ENCODE measurements around the gene PRKAG1. TPM values are rescaled to one million over a fixed set of nuclear protein-coding genes. Genes with fewer than 3 reads are reported as not detected.
A peak's percentile ranks its signal among the peaks of the same experiment; 100 is the strongest.

Gene PRKAG1
- total RNA-seq, 1 donor from 2014 or later, result 47.1 TPM

- Mint-ChIP-seq H3K36me3 (ENCODE audit: low read depth, unreplicated experiment) (peaks cover 18% of the 10 kb centered on the region), H3K9me3 (ENCODE audit: unreplicated experiment) (no peaks in the 10 kb centered on the region), H3K4me1 (ENCODE audit: low read depth, unreplicated experiment) (peaks cover 19% of the 10 kb centered on the region), H3K27ac (ENCODE audit: unreplicated experiment) (no peak overlapping the region), H3K27me3 (ENCODE audit: low read depth, unreplicated experiment) (no peaks in the 10 kb centered on the region), H3K4me3 (ENCODE audit: unreplicated experiment) (no peak overlapping the region)
- H3K36me3 ChIP-seq (ENCODE audit: insufficient read depth, low read length), result peaks cover 30% of the 10 kb centered on the region
- DNase-seq (ENCODE audit: low read depth), result no peak
- H3K27me3 ChIP-seq (ENCODE audit: insufficient read depth, low read length), result no peaks in the 10 kb centered on the region
- no peak overlapping the region for H3K4me3 ChIP-seq (ENCODE audit: insufficient read depth, low read depth, low read length)
- H2AFZ ChIP-seq (ENCODE audit: low read depth, low read length), result no peak overlapping the region
- H4K20me1 ChIP-seq (ENCODE audit: insufficient read depth, low read length), result peaks cover 8% of the 10 kb centered on the region
- H3K4me2 ChIP-seq (ENCODE audit: low read length), result no peak overlapping the region
- H3K79me2 ChIP-seq (ENCODE audit: insufficient read depth, low read length), result peaks cover 27% of the 10 kb centered on the region
- FAIRE-seq, result no peak
- TF ChIP-seq EZH2 (IDR thresholded peaks at IDR 0.05; ENCODE audit: insufficient read depth, low read length), result no peak
- TF ChIP-seq, protein P1, sequence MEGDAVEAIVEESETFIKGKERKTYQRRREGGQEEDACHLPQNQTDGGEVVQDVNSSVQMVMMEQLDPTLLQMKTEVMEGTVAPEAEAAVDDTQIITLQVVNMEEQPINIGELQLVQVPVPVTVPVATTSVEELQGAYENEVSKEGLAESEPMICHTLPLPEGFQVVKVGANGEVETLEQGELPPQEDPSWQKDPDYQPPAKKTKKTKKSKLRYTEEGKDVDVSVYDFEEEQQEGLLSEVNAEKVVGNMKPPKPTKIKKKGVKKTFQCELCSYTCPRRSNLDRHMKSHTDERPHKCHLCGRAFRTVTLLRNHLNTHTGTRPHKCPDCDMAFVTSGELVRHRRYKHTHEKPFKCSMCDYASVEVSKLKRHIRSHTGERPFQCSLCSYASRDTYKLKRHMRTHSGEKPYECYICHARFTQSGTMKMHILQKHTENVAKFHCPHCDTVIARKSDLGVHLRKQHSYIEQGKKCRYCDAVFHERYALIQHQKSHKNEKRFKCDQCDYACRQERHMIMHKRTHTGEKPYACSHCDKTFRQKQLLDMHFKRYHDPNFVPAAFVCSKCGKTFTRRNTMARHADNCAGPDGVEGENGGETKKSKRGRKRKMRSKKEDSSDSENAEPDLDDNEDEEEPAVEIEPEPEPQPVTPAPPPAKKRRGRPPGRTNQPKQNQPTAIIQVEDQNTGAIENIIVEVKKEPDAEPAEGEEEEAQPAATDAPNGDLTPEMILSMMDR (IDR thresholded peaks at IDR 0.05; ENCODE audit: insufficient read depth, low read depth, low read length), result no peak
- no peak overlapping the region for H3K9ac ChIP-seq (ENCODE audit: low read length)
- no peaks in the 10 kb centered on the region for H3K9me3 ChIP-seq (ENCODE audit: insufficient read depth, low read depth, low read length)
- peaks cover 13% of the 10 kb centered on the region for H3K4me1 ChIP-seq (ENCODE audit: insufficient read depth, low read length)
- no peak overlapping the region for H3K27ac ChIP-seq (ENCODE audit: low read depth, low read length)
Measured at GRCh38 chr12:49020441-49020840, 1.9 kb upstream of the PRKAG1 start.

GRCh38 chr12:49019443-49020324 is 1.1 kb upstream of the PRKAG1 start:
- DNase-seq (ENCODE audit: low read depth) (no peak), FAIRE-seq (no peak)
- Histone ChIP-seq H3K9ac (ENCODE audit: low read length) (peak overlapping the region; percentile 40), H3K4me3 (ENCODE audit: insufficient read depth, low read depth, low read length) (no peak overlapping the region), H4K20me1 (ENCODE audit: insufficient read depth, low read length) (peaks cover 7% of the 10 kb centered on the region), H2AFZ (ENCODE audit: low read depth, low read length) (no peak overlapping the region), H3K27me3 (ENCODE audit: insufficient read depth, low read length) (no peaks in the 10 kb centered on the region), H3K9me3 (ENCODE audit: insufficient read depth, low read depth, low read length) (no peaks in the 10 kb centered on the region), H3K36me3 (ENCODE audit: insufficient read depth, low read length) (peaks cover 22% of the 10 kb centered on the region), H3K27ac (ENCODE audit: low read depth, low read length) (peak overlapping the region; percentile 96), H3K79me2 (ENCODE audit: insufficient read depth, low read length) (peaks cover 28% of the 10 kb centered on the region), H3K4me1 (ENCODE audit: insufficient read depth, low read length) (peaks cover 13% of the 10 kb centered on the region), H3K4me2 (ENCODE audit: low read length) (peak overlapping the region; percentile 91)
- TF ChIP-seq, protein P1 (IDR thresholded peaks at IDR 0.05; ENCODE audit: insufficient read depth, low read depth, low read length), result no peak
- no peak for TF ChIP-seq EZH2 (IDR thresholded peaks at IDR 0.05; ENCODE audit: insufficient read depth, low read length)
- H3K36me3 Mint-ChIP-seq (ENCODE audit: low read depth, unreplicated experiment), result peaks cover 14% of the 10 kb centered on the region
- H3K4me1 Mint-ChIP-seq (ENCODE audit: low read depth, unreplicated experiment), result peaks cover 19% of the 10 kb centered on the region
- H3K4me3 Mint-ChIP-seq (ENCODE audit: unreplicated experiment), result peak overlapping the region; percentile 57
- H3K9me3 Mint-ChIP-seq (ENCODE audit: unreplicated experiment), result no peaks in the 10 kb centered on the region
- H3K27me3 Mint-ChIP-seq (ENCODE audit: low read depth, unreplicated experiment), result no peaks in the 10 kb centered on the region
- H3K27ac Mint-ChIP-seq (ENCODE audit: unreplicated experiment), result peak overlapping the region; percentile 95

GRCh38 chr12:49019120-49019430 is 499 bp upstream of the PRKAG1 start:
- H3K9ac ChIP-seq (ENCODE audit: low read length), result peak overlapping the region; percentile 98
- peaks cover 19% of the 10 kb centered on the region for H3K4me1 Mint-ChIP-seq (ENCODE audit: low read depth, unreplicated experiment)
- peaks cover 13% of the 10 kb centered on the region for H3K36me3 Mint-ChIP-seq (ENCODE audit: low read depth, unreplicated experiment)
- TF ChIP-seq, protein P1 (IDR thresholded peaks at IDR 0.05; ENCODE audit: insufficient read depth, low read depth, low read length), result no peak
- no peak for TF ChIP-seq EZH2 (IDR thresholded peaks at IDR 0.05; ENCODE audit: insufficient read depth, low read length)
- no peaks in the 10 kb centered on the region for H3K9me3 Mint-ChIP-seq (ENCODE audit: unreplicated experiment)
- H3K27ac ChIP-seq (ENCODE audit: low read depth, low read length), result peak overlapping the region; percentile 96
- H2AFZ ChIP-seq (ENCODE audit: low read depth, low read length), result peak overlapping the region; percentile 68
- H3K4me2 ChIP-seq (ENCODE audit: low read length), result peak overlapping the region; percentile 91
- H3K27me3 Mint-ChIP-seq (ENCODE audit: low read depth, unreplicated experiment), result no peaks in the 10 kb centered on the region
- peaks cover 13% of the 10 kb centered on the region for H3K4me1 ChIP-seq (ENCODE audit: insufficient read depth, low read length)
- H3K4me3 ChIP-seq (ENCODE audit: insufficient read depth, low read depth, low read length), result peak overlapping the region; percentile 98
- H3K4me3 Mint-ChIP-seq (ENCODE audit: unreplicated experiment), result peak overlapping the region; percentile 94
- peak overlapping the region; percentile 95 for H3K27ac Mint-ChIP-seq (ENCODE audit: unreplicated experiment)
- no peaks in the 10 kb centered on the region for H3K9me3 ChIP-seq (ENCODE audit: insufficient read depth, low read depth, low read length)
- no peak for FAIRE-seq
- H3K27me3 ChIP-seq (ENCODE audit: insufficient read depth, low read length), result no peaks in the 10 kb centered on the region
- DNase-seq (ENCODE audit: low read depth), result no peak
- peaks cover 32% of the 10 kb centered on the region for H3K79me2 ChIP-seq (ENCODE audit: insufficient read depth, low read length)
- peaks cover 21% of the 10 kb centered on the region for H3K36me3 ChIP-seq (ENCODE audit: insufficient read depth, low read length)
- H4K20me1 ChIP-seq (ENCODE audit: insufficient read depth, low read length), result peaks cover 13% of the 10 kb centered on the region

All from astrocyte (in vitro differentiated cells and primary cell).